ENCODE results near the gene TNNT3. TPM values are rescaled to one million over a fixed set of nuclear protein-coding genes. Genes with fewer than 3 reads are reported as not detected.
"Not testable (repeated sequence)": the region's sequence is repeated elsewhere in the genome, so short reads cannot be mapped to it uniquely, and the experiment has no call there.

The TNNT3 gene
- polyA plus RNA-seq, 3 donors = 2.2 to 50.0 (median 12.7) TPM

- WGBS, 3 donors = 14 to 43% (median 18%) methylated on average over 23 of the region's 23 CpGs
- H3K27ac ChIP-seq (ENCODE audit: low read depth, low read length) = no peak overlapping the region
Measured at GRCh38 chr11:1939006-1939625, 19.6 kb downstream of the TNNT3 start.

DNA sequence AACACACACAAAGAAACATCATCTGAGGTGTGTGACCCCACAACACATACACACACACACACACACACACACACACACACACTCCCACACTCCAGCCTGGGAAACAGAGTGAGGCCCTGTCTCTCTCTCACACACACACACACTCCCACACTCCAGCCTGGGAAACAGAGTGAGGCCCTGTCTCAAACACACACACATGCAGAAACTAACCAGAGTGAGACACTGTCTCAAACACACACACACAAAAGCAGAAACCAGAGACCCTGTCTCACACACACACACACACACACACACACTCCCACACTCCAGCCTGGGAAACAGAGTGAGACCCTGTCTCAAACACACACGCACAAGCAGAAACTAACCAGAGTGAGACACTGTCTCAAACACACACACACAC is 20.3 kb downstream of the TNNT3 start:
- H3K27ac ChIP-seq (ENCODE audit: low read depth, low read length) = not testable (repeated sequence)
- WGBS, 3 donors = 78 to 100% (median 95%) methylated on average over 1 of the region's 1 CpG

DNA sequence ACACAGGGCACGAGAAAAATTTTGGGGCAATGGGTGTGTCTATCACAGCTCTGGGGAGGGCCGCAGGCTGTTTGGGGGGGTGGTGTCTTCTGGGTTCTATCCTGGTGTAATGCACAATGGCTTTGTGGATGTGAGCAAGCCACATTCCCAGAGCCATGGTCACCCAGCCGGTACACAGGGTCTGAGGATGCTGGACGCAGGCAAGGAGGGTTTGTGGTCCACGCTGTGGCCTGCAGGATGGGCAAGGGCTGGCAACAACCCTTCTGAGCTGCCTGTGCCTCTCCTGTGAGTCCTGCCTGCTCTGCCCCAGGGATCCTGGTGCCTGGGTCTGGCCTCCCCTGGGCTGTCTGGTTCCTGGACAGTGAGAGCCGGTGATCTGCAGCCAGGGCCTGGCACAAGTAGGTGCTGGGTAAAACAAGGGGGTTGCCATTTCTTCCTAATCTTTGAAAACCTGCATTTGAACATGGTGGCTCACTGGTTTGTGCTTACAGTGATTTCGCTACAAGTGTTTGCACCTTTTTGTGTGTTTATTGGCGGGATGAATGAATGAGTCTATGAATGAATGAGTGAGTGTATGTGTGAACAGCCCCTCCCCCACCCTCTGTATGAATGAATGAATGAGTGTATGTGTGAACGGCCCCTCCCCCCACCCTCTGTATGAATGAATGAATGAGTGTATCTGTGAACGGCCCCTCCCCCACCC is 23.2 kb downstream of the TNNT3 start:
- WGBS, 3 donors = 81 to 85% (median 82%) methylated on average over 10 of the region's 10 CpGs
- H3K27ac ChIP-seq (ENCODE audit: low read depth, low read length) = no peak overlapping the region

DNA sequence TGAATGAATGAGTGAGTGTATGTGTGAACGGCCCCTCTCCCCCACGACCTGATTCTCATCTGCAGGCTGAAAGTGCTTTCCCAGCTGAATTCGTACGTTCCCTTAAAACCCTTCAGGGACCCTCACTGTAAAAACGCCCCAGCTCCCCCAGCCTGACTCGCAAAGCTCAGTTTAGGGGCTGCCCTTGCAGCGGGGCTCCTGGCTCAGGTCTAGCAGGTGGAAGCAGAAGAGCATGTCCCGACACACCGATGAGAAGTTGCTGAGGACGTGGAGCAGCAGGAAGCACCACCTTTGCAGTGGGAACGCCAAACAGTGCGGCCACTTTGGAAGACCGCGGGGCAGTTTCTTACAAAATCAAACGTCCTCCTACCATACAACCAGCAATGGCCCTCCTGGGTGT is 24.1 kb downstream of the TNNT3 start:
- 68 to 79% (median 70%) methylated on average over 15 of the region's 15 CpGs for WGBS, 3 donors
- H3K27ac ChIP-seq (ENCODE audit: low read depth, low read length) = no peak overlapping the region

DNA sequence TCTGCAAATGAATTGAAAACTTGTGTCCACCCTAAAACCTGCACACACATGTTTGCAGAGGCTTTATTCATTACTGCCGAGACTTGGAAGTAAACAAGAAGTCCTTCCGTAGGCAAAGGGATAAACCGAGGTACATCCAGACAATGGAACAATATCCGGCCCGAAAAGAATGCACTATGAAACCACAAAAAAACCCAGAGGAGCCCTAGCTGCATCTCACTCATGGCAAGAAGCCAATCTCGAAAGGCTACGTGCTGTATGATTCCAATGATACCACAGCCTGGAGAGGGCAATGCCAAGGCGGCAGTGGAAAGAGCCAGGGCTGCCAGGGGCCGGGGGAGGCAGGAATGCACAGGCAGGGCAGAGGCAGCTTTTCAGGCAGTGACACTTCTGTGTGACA is 24.5 kb downstream of the TNNT3 start:
- no peak overlapping the region for H3K27ac ChIP-seq (ENCODE audit: low read depth, low read length)
- 50 to 68% (median 54%) methylated on average over 9 of the region's 9 CpGs for WGBS, 3 donors

DNA sequence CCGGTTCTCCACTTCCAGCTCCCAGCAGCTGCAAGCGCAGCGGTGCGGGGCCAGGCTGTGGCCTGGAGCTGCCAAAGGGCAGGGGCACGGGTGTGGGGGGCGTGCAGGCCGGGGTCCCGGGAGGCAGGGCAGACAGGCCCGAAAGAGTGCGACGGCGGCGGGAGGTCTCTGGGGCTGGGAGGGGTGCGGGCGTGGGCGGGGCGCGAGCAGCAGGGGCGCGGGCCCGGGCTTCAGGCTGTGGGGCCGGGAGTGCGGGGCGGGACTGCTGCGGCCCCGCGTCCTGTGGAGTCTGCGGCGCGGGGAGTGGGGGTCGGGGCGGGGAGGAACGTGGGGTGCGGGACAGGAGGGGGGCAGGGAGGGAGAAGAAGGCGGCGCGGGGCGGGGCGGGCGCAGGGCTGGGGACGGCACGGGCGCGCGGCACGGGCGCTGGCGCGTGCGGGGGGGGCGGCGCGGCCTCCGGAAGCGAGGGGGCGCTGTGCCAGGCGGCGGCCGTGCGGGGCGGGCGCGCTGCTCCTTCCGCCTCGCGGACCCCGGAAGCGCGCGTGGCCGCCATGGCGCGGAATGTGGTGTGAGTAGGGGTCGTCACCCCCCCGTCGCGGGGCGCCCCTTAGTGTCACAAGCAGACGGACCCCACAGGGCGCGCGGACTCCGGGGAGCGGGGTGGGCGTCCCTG is 27.4 kb downstream of the TNNT3 start, which contains the start of gene MRPL23:
Gene MRPL23 (plus strand): TSS at position 521 of the 673 bp plus-strand sequence. CDS start 31 bp downstream, at position 552.
- H3K27ac ChIP-seq (ENCODE audit: low read depth, low read length) = no peak within 1 kb of the TSS
- WGBS, 3 donors = no CpG with 5 or more reads among the region's 85 CpGs

- WGBS, 3 donors = no CpG with 5 or more reads among the region's 36 CpGs
- no peak overlapping the region for H3K27ac ChIP-seq (ENCODE audit: low read depth, low read length)
Measured at GRCh38 chr11:1947592-1948237, 28.2 kb downstream of the TNNT3 start.

GRCh38 chr11:1948389-1948788 is 28.9 kb downstream of the TNNT3 start:
- WGBS, 3 donors = no CpG with 5 or more reads among the region's 11 CpGs
- no peak overlapping the region for H3K27ac ChIP-seq (ENCODE audit: low read depth, low read length)

- H3K27ac ChIP-seq (ENCODE audit: low read depth, low read length) = no peak overlapping the region
- no CpG with 5 or more reads among the region's 6 CpGs for WGBS, 3 donors
Measured at GRCh38 chr11:1949302-1949701, 29.8 kb downstream of the TNNT3 start.

DNA sequence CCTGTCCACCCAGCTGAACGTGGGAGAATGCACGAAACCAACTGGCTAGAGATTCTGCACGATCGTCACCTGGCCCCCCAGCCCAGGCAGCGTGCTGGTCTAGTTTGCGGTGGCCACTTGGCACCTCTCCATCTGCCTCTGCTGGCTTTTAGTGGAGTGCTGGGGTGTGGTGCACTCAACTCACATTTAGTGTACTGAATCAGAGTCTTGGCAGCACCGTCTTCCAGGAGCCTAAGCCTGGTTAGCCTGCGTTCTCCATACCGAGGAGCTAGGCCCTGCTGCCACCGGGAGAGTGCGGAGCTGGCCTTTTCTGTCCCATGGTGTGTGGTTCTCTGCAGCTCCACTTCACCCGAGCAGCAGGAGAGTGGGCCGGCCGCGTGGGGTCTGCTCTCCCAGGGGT is 30.4 kb downstream of the TNNT3 start:
- no CpG with 5 or more reads among the region's 15 CpGs for WGBS, 3 donors
- no peak overlapping the region for H3K27ac ChIP-seq (ENCODE audit: low read depth, low read length)

DNA sequence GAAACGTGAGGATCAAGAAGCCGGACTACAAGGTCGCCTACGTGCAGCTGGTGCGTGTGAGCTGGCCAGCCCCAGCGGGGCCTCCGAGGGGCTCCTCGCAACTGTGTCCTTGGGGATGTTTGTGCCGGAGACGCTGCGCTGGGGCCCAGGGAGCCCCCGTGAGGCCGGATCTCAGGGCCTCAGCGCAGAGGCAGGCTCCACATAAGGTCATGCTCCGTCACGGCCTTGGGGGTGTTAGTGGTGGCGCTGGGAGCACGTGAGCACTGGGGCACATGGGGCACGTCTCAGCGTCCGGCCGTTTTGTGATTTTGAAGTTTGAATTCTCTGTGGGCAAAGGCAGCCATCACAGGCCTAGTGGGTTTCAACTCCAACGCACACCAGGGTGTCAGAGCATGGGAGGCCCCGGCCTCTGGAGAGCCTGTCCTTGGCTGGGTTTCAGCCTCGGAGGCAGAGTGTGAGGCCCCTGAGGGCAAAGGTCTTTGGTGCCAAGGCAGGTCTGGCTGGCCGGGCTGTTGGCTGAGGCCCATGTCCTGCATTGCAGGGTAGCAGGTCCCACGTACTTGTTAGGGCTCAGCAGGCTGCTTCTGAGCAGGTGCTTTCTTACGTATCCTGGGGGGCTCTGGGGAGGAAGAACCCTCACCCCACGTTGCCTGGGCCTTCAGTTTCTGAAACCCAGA is 33.4 kb downstream of the TNNT3 start:
- WGBS, 3 donors = 15% methylated on average over 2 of the region's 29 CpGs; no CpG with 5 or more reads in 2 of the 3 donors
- H3K27ac ChIP-seq (ENCODE audit: low read depth, low read length) = no peak overlapping the region

- H3K27ac ChIP-seq (ENCODE audit: low read depth, low read length) = no peak overlapping the region
- WGBS, 3 donors = 15 to 88% (median 68%) methylated on average over 4 to 6 of the region's 23 CpGs
Measured at GRCh38 chr11:1953489-1954266, 34.2 kb downstream of the TNNT3 start.

- WGBS, 3 donors = no CpG with 5 or more reads among the region's 18 CpGs
Measured at GRCh38 chr11:1958367-1958766, 38.9 kb downstream of the TNNT3 start.

DNA sequence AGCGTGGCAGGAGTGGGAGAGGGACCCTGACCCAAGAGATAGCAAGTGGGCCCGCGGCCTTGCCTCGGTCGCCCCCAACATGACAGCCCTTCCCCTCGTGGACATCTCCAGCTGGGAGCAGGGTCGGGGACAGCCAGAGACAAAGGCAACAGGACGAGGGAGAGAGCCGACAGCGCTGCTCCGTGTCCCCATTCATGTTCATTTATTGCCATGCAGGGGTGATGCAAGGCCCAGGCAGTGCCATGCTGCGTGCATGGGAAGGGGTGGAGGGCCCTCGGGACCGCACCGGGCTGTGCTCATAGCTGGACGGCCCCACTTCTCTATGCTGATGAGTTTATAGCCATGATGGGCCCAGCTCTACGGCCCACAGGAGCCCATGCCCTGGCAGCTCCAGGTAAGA is 40.3 kb downstream of the TNNT3 start:
- 85 to 98% methylated on average over 5 of the region's 17 CpGs; no CpG with 5 or more reads in 1 of the 3 donors for WGBS, 3 donors
- H3K27ac ChIP-seq (ENCODE audit: low read depth, low read length) = no peak overlapping the region

More at GRCh38 chr11:1958367-1958766, 38.9 kb downstream of the TNNT3 start:
- H3K27ac ChIP-seq (ENCODE audit: low read depth, low read length) = no peak overlapping the region

DNA sequence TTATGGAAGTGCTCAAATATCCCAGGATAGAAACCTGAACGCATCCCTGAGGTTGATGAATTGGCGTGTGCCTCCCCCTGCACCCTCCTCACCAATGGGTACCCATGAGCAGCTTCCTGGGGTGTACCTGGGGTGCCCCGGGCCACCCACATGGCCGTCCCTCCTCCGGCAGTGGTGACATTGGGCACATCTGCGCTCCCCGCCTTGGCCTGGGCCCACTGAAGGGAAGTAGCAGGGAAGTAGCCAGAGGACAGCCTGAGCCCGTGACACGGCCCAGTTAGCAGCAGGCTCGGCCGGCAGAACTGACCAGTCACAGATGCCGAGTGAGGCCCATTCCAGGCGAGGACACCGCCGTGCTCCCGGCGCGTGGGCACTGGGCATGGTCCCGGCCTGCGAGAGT is 44.4 kb downstream of the TNNT3 start:
- WGBS, 3 donors = 86 to 100% methylated on average over 1 to 2 of the region's 20 CpGs; no CpG with 5 or more reads in 1 of the 3 donors
- no peak overlapping the region for H3K27ac ChIP-seq (ENCODE audit: low read depth, low read length)

DNA sequence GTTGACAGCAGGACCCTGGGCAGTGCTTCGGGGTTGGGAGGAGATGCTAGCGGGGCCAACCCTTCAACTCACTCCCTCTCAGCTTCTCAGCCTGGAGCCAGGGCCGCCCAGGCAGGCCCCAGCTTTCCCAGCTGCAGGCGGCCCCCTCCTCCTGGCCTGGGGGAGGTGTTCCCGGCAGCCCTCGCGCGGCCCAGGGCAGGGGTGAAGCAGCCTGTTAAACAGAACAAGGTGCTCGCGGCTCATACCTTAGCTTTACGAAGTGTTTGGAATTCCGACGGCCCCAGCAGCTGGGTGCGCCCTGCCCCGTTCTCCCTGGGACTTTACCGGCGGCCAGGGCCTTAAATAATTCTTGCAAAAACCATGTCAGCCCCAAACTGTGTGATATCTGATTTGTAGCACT is 44.8 kb downstream of the TNNT3 start:
- H3K27ac ChIP-seq (ENCODE audit: low read depth, low read length) = no peak overlapping the region
- no CpG with 5 or more reads among the region's 17 CpGs for WGBS, 3 donors

DNA sequence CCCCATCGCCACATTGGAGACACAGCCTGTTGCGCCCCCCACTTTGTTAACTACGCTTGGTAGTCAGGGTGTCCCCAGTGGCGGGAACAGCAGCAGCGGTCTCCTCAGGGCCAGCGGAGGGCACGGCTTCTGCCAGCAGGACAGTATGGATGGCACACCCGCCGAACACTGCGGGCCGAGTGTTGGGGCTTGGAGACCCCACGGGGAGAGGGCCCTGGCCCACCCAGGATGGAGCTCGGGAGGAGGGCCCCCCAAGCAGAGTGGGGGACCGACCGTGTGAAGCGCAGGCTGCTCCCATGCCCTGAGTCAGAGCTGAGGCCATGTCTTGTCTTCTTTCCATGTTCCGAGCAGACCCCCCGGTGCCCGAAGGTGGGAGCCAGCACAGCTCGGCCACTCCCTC is 45.5 kb downstream of the TNNT3 start:
- no CpG with 5 or more reads among the region's 20 CpGs for WGBS, 3 donors
- H3K27ac ChIP-seq (ENCODE audit: low read depth, low read length) = no peak overlapping the region

GRCh38 chr11:1966531-1966930 is 47.0 kb downstream of the TNNT3 start:
- H3K27ac ChIP-seq (ENCODE audit: low read depth, low read length) = no peak overlapping the region
- 91% methylated on average over 8 of the region's 18 CpGs; no CpG with 5 or more reads in 2 of the 3 donors for WGBS, 3 donors

Measured in adipose tissue (tissue), 3 donors.